Peyer's patch (tissue), 4 donors: Measurements from ENCODE around the gene OR2A12. TPM values are rescaled to one million over a fixed set of nuclear protein-coding genes. Genes with fewer than 3 reads are reported as not detected.

Experiments
- DNase-seq, 3 donors: peaks; one replicate each; pipeline ENCODE4 v3.0.0-alpha.2; 2017 to 2019
- H3K27ac ChIP-seq, 4 donors: fragments of 200-600 bp; sonication (generic); one replicate each; pipeline ENCODE4 v1.5.1; 2016 to 2019
- H3K27me3 ChIP-seq, 2 donors: fragments of 200-600 bp; sonication (generic); one replicate each; pipeline ENCODE4 v1.5.1; 2019
- H3K36me3 ChIP-seq, 3 donors: fragments of 200-600 bp; sonication (generic); one replicate each; pipeline ENCODE4 v1.5.1; 2016 to 2019
- H3K4me1 ChIP-seq, 4 donors: fragments of 200-600 bp; sonication (generic); one replicate each; pipeline ENCODE4 v1.5.1; 2016 to 2019
- H3K4me3 ChIP-seq, 4 donors: fragments of 200-600 bp; sonication (generic); 1 replicate in 3 of 4; 2 replicates in 1 of 4; pipeline ENCODE4 v1.5.1; 2016 to 2019; ENCODE audit warnings: mild to moderate bottlenecking in 1 of 4
- H3K9me3 ChIP-seq, 4 donors: fragments of 200-600 bp; sonication (generic); one replicate each; pipeline ENCODE4 v1.5.1; 2016 to 2019; ENCODE audit warnings: mild to moderate bottlenecking in 1 of 4
- CTCF ChIP-seq, 6 experiments: fragments of 450-650 bp in 4 of 6; fragments of 200-600 bp in 2 of 6; sonication (generic) in 1 of 6; IDR thresholded peaks; one replicate each; pipeline ENCODE4 v1.5.1; 2017 to 2019; ENCODE audit warnings: antibody characterized with exemption in 6 of 6, mild to moderate bottlenecking in 3 of 6, moderate library complexity in 1 of 6
- POLR2A ChIP-seq, 2 donors: fragments of 450-650 bp; IDR thresholded peaks; one replicate each; pipeline ENCODE4 v1.5.1; 2017; ENCODE audit warnings: antibody characterized with exemption in 2 of 2, mild to moderate bottlenecking in 2 of 2, moderate library complexity in 2 of 2
- total RNA-seq, 4 donors: library from RNA; depleted of rRNA; stranded (reverse); fragments of >200 nt; gene quantifications; one replicate each; pipeline ENCODE4 v1.1.0, GENCODE V29; 2016

The OR2A12 gene
- total RNA-seq, 4 donors from 2014 or later: not detected

GRCh38 chr7:144069953-144070352 is 16.1 kb upstream of the OR2A12 start:
- DNase-seq: no peak
- no peaks in the 10 kb centered on the region for H3K4me1 ChIP-seq
- no peaks in the 10 kb centered on the region for H3K27me3 ChIP-seq
- no peak overlapping the region for H3K4me3 ChIP-seq
- no peak overlapping the region for H3K27ac ChIP-seq
- no peaks in the 10 kb centered on the region for H3K36me3 ChIP-seq
- TF ChIP-seq POLR2A (IDR thresholded peaks at IDR 0.05) (no peak), CTCF (IDR thresholded peaks at IDR 0.05) (no peak)
- H3K9me3 ChIP-seq: no peaks in the 10 kb centered on the region

- no peaks in the 10 kb centered on the region for H3K36me3 ChIP-seq
- H3K4me1 ChIP-seq: no peaks in the 10 kb centered on the region
- H3K9me3 ChIP-seq: no peaks in the 10 kb centered on the region
- H3K27me3 ChIP-seq: no peaks in the 10 kb centered on the region
- H3K4me3 ChIP-seq: no peak overlapping the region
- no peak overlapping the region for H3K27ac ChIP-seq
- no peak for DNase-seq
- TF ChIP-seq CTCF (IDR thresholded peaks at IDR 0.05) (no peak), POLR2A (IDR thresholded peaks at IDR 0.05) (no peak)
Observed at GRCh38 chr7:144074374-144074773, 11.7 kb upstream of the OR2A12 start.

- no peaks in the 10 kb centered on the region for H3K4me1 ChIP-seq
- no peak for TF ChIP-seq POLR2A (IDR thresholded peaks at IDR 0.05)
- no peak for TF ChIP-seq CTCF (IDR thresholded peaks at IDR 0.05)
- H3K27me3 ChIP-seq: no peaks in the 10 kb centered on the region
- no peak overlapping the region for H3K4me3 ChIP-seq
- no peak overlapping the region for H3K27ac ChIP-seq
- DNase-seq: no peak
- peaks cover 0 to 6% (median 3%) of the 10 kb centered on the region in 4 donors for H3K9me3 ChIP-seq
- H3K36me3 ChIP-seq: no peaks in the 10 kb centered on the region
Observed at GRCh38 chr7:144086730-144087129, 652 bp downstream of the OR2A12 start.

GRCh38 chr7:144087230-144087629 is 1.2 kb downstream of the OR2A12 start:
- no peaks in the 10 kb centered on the region for H3K27me3 ChIP-seq
- TF ChIP-seq CTCF (IDR thresholded peaks at IDR 0.05) (no peak), POLR2A (IDR thresholded peaks at IDR 0.05) (no peak)
- no peak for DNase-seq
- H3K27ac ChIP-seq: no peak overlapping the region
- H3K4me1 ChIP-seq: no peaks in the 10 kb centered on the region
- H3K4me3 ChIP-seq: no peak overlapping the region
- H3K36me3 ChIP-seq: no peaks in the 10 kb centered on the region
- H3K9me3 ChIP-seq: peaks cover 0 to 6% (median 3%) of the 10 kb centered on the region in 4 donors

- Histone ChIP-seq H3K4me3 (no peak overlapping the region), H3K36me3 (no peaks in the 10 kb centered on the region), H3K4me1 (no peaks in the 10 kb centered on the region), H3K9me3 (peaks cover 0 to 6% (median 3%) of the 10 kb centered on the region in 4 donors), H3K27me3 (no peaks in the 10 kb centered on the region), H3K27ac (no peak overlapping the region)
- DNase-seq: no peak
- no peak for TF ChIP-seq POLR2A (IDR thresholded peaks at IDR 0.05)
- TF ChIP-seq CTCF (IDR thresholded peaks at IDR 0.05): no peak
Observed at GRCh38 chr7:144090667-144091066, 4.6 kb downstream of the OR2A12 start.

GRCh38 chr7:144098776-144099175 is 12.7 kb downstream of the OR2A12 start:
- H3K27me3 ChIP-seq: no peaks in the 10 kb centered on the region
- no peaks in the 10 kb centered on the region for H3K4me1 ChIP-seq
- TF ChIP-seq CTCF (IDR thresholded peaks at IDR 0.05): no peak
- TF ChIP-seq POLR2A (IDR thresholded peaks at IDR 0.05): no peak
- H3K36me3 ChIP-seq: no peaks in the 10 kb centered on the region
- H3K4me3 ChIP-seq: no peak overlapping the region
- no peaks in the 10 kb centered on the region for H3K9me3 ChIP-seq
- H3K27ac ChIP-seq: no peak overlapping the region
- no peak for DNase-seq
